ENCODE measurements around the gene HOXC11.

The HOXC11 gene

DNA sequence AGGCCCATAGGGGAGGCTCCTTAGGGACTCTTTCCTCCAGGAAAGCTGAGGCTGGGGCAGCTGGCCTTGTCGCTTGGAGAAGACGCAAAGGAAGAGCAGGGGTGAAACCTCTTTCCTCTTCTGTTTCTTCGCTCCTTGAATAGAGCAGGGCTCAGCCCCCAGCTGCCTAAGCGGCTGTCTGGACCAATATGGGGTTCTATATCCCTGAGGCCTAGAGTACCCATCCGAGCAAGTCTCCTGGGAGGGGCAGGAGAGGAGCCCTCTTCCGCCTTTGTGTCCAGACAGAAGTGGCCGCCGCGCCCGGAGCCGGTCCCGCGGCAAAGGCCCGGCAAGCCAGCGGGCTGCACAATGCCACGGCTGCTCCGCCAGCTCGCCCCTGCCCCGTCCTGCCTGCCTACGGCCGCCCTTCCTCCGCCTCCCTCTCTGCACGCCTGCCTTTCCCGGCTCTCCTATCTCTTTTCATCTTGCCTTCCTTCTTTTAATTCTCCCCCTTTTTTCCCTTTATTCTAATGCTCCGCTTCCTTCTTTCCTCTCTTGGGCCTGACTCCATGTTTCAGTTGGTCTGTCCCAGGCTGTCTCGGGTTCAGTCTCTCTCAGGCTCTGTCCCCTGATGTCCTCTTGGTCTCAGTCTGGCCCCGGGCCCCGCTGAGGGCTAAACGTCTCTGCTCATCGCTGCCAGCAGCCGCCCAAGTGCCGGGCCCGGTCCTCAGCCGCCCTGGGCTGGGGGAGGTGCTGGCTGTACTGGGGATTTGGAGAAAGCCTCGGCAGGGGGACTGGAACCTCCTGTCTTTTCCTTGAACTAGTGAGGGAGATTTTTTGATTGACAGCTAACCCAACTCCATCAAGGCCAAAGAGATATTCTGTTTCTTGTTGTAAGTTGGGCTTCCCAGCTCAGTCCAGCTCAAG, 24.5 kb downstream of the HOXC11 start:
- DNase-seq (ENCODE audit: low read depth in 1 of 2, low spot score in 1 of 2) = no peak

DNA sequence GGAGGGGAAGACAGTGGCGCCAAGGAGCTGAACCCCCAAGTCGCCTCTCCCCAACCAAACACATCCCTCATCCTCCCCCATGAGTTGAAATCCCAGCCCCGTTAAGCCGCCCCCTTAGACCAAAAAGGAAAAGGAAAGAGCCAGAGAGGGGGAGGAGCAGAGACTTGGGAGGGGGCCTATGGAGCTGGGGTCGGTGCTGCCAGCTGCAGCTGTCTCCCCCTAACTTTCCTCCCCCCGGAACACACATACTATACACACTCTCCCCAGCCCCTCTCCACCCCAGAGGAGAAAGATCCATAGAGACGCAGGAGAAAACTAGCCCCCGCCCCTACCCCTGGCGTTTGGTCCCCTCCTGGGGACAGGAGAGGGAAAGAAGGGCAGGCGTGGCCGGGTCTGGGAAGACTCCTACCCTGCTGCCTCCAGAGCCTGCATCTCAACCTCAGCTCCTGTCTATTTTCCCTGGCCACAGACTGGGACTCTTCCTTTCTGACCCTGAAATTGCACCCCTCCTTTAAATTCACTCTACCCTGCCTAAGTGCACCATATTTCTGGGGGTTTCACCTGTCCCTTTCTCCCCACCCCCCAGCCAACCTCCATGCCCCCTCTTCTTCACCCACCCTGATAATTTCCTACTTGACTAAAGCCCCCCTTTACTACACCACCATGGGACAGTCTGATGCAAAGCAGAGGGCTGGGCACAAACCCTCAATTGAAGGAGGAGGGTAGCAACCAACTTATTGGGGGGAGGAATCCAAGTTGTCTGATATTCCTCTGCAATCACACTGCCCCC, 25.4 kb downstream of the HOXC11 start:
- DNase-seq (ENCODE audit: low read depth in 1 of 2, low spot score in 1 of 2) = no peak

DNA sequence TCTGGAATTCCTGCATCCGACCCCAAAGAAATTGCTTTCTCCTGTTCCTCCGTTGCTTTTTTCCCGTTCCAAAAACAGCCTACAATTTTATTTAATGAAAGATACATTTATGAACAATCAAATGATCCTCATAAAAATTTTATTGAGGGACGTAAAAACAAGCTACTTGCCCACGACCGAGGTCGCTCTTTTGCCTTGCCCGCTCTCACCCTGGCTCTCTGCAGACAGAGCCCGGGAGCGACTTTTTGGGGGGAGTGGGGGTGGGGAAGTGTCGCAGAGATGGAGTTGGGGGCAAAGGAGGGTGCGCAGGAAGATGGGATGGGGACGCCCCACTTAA, 25.9 kb downstream of the HOXC11 start:
- DNase-seq (ENCODE audit: low read depth in 1 of 2, low spot score in 1 of 2) = no peak

DNA sequence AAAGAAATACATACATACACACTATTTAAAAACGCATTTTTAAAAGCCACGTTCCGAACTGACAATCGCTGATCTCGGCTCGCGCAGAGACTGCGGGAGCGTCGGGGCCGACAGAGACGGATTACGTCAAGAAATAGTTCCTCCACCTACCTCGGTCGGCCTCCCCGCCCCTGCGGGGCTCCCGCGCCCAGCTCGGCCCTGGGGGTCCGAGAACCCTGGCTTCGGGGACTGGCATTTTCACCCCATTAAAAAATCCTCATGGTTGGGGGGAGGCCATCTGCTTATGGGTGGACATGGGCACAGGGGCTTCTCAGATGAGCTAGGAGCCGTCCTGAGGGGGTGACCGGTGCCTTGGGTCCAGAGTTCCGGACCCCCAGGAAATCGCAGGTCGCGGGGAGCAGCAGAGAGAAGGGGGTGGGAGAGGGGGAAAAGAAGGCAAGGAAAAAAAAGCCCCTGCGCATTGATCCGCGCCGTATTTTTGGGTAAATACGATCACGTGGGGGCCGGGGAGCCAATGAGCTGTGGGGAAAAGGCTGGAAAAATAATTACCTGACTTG, 26.7 kb downstream of the HOXC11 start:
- no peak for DNase-seq (ENCODE audit: low read depth in 1 of 2, low spot score in 1 of 2)

DNA sequence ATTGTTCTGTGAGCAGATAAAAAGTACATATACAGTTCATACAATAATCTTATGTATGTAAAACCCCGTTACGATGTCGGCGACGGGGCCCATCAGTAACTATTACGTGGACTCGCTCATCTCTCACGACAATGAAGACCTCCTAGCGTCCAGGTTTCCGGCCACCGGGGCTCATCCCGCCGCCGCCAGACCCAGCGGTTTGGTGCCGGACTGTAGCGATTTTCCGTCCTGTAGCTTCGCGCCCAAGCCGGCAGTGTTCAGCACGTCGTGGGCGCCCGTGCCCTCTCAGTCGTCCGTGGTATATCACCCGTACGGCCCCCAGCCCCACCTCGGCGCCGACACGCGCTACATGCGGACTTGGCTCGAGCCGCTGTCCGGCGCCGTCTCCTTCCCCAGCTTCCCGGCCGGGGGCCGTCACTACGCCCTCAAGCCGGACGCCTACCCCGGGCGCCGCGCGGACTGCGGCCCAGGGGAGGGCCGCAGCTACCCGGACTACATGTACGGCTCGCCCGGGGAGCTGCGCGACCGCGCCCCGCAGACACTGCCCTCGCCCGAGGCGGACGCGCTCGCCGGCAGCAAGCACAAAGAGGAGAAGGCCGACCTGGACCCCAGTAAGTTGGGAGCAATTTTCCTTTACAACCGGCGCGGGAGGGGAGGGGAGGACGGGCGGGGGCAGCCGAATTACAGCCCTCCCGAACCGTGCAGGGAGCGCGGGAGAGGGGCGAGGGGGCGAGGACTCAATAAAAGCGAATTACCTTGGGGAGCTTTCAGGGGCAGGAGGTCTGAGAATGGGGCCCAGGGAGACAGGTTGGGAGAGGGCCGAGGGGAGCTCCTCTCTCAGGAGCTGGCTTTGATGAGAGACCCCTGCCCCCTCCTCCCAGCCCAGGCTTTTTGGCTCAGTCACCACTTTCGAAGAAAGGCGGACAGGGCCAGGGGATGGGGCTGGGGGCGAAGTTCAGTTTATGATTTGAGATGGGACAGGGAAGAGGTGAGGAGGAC, 27.5 kb downstream of the HOXC11 start, which contains the start of gene HOXC9:
HOXC9 (plus strand) TSS at position 46 of the 999 bp plus-strand sequence; CDS start at position 74, 28 bp downstream.
- no peak for DNase-seq (ENCODE audit: low read depth in 1 of 2, low spot score in 1 of 2)

DNA sequence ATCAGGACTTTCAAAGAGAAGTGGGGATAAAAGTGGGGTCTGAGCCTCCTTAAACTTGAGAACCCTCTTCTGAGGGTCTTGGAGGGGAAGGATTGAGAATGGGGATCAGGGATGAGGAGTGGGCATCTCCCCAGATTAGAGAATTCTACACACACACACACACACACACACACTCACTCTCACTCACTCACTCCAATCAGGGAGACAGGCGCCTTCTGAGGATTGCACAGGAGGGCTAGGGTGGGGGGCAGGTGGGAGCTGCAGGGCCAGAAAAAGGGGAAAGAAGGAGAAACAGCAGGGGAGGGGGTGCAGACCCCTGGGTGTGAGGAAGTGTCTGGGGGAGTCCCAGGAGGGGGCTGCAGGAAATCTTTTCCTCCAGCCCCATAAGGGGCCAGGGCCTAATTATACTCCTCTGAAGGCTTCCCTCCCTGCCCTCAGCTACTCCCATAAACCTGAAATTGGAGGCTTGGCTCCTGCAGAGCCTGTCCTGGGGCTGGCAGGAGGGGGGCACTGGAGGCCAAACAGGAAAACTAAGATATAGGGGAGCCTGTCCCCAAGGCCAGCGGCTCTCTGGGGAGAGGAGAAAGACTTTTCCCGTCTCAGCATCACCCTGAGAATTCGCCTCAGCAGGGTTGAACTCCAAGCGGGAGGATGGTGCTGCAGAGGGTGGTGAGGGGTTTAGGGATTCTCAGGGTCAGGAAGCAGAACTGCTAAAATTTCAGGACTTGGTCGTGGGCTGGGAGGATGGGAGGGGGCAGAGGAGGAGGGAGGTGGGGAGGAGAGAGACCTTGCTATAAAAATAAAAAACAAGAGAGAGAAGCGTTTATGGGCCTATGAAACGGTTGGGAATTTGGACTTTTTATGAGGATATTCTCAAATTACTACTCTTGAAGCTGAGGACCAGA, 28.6 kb downstream of the HOXC11 start:
- no peak for DNase-seq (ENCODE audit: low read depth in 1 of 2, low spot score in 1 of 2)

DNA sequence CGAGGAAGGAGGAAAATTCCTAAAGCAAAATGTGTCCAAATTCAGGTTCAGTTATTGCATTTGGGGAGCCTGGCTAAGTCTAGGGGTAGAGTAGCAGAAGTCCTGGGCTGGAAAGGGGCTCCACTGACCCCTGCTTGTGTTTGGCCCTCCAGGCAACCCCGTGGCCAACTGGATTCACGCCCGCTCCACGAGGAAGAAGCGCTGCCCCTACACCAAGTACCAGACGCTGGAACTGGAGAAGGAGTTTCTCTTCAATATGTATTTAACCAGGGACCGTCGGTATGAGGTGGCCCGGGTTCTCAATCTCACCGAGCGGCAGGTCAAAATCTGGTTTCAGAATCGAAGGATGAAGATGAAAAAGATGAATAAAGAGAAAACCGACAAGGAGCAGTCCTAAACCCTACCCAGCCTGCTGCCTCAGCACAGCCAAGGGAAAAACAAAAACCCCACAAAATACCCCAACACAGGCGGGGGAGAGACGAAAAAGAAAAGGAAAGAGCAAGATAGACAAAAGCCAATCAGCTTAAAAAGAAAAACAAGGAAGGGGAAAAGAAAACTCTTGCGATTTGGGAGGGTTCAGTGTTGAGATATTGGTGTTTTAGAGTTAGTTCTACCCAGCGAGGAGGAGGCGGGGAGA, 29.5 kb downstream of the HOXC11 start:
- DNase-seq (ENCODE audit: low read depth in 1 of 2, low spot score in 1 of 2) = no peak

DNA sequence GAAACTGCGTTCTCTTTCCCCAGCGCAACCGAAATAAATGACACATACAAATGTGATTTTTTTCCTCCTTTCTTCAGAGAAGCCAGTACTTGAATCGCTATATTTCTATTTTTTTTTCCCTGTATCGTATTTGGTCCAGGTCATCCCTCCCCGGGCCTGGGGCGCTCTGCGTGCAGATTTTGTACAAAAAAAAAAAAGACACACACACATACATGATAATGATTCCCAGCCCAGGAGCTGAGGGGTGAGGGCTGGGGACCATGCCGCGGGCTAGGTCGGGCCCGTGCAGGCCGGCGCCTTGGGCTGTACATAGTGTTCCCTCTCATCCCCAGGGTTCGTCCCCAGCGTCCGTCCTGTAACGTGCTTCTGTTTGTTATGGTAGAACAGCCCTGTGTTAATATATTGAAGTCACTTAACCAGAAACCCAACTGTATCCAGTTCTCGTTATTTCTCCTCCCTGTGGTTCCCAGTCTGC, 30.0 kb downstream of the HOXC11 start:
- DNase-seq (ENCODE audit: low read depth in 1 of 2, low spot score in 1 of 2) = no peak

DNA sequence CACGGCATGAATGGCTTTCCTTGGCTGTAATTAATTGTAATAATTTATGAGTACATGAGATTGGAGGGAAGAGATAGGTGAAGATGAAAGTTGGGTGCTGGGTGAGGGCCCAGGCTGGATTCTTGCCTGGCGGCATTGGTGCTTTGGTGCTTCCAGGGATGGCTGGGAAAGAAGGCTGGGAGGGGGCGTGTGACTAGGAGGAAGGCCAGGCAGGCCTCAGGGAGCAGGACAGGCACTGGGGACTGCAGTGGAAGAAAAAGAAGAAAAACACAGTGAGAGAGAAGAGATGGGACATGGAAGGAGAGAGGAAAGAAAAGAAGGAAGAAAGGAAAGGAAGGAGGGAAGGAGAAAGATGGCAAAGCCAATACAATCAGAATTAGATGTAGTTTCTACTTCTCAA, 30.7 kb downstream of the HOXC11 start:
- no peak for DNase-seq (ENCODE audit: low read depth in 1 of 2, low spot score in 1 of 2)

DNA sequence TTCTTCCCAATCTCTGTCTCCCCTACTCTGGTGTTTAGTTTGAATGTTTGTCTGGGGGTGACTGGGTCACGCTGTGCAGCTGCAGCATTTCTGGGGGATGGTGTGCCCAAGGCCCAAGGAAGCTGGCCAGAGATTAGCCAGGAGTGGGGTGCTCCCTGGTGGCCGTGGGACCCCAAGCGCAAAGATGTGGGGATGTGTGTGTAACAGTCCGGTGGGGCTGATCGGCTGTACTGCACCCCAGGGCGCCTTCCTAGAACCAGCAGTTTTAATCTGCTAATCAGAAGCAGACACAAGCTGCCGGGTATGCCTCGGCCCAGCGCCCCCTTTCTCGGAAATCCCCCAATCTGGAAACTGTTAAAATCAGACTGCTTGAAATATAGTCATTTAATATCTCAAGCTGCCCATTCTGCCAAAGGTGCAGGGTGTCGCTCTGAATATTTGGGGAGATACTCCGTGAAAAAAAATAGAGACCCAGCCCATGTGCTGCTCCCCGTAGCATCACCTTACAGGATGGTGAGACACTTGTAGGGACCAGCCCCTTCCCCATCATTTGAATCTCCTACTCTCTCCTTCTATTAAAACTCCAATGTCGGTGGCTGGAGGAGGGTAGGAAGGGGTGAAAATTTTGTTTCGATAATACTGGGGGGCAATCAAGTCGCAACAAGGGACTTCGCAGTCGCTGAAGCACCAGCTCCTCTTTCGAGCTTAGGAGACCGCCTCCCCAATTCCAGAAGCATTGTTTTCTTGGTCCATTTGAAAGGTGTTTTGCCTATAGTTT, 31.3 kb downstream of the HOXC11 start:
- DNase-seq (ENCODE audit: low read depth in 1 of 2, low spot score in 1 of 2) = no peak

DNA sequence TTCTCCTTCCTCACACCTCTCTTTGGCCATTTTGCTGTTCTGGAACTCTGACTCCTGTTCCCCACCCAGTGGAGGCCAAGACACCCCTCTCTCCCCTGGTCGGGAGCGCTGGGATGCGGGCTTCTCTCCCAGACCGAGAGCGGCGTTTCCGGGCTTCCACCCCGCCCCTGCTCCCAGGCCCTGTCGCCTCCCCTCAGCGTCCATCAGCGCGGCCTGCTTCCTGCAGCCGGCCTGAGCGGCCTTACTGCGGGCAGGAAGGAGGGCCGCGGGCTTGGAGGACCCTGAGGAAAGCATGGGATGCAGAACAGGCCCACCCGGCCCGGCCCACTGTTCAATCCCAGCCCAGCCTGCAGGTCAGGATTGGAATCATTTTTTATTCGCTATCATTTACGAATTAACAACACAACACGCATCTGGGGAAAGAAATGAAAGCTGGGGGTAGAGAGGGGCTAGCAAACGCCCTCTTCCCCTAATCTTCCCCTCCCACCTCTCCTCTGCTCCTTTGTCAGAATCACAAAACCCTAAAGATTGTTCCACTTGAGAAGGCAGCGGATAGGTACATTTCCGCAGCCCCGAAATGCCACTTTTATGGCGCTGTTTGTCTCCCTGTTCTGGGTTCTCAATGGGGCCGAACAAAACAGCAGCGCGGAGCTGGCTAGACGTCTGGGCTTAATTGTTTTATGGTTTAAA, 32.1 kb downstream of the HOXC11 start:
- no peak for DNase-seq (ENCODE audit: low read depth in 1 of 2, low spot score in 1 of 2)

DNA sequence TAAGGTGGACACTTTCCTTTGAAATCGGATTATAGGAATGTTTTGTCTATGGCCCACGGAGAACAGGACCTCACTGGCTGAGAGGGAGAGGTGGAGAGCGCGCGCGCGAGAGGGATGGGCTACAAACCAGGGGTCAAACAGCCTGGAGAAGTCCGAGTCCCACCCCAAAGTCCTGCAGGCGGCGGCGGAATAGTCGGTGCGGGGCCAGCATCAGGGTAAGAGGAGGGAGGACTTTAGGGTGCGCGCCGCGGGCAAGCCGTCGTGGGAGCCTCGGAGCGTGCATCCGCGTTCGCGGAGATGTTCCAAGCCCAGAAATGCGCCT, 32.6 kb downstream of the HOXC11 start:
- DNase-seq (ENCODE audit: low read depth in 1 of 2, low spot score in 1 of 2) = no peak

DNA sequence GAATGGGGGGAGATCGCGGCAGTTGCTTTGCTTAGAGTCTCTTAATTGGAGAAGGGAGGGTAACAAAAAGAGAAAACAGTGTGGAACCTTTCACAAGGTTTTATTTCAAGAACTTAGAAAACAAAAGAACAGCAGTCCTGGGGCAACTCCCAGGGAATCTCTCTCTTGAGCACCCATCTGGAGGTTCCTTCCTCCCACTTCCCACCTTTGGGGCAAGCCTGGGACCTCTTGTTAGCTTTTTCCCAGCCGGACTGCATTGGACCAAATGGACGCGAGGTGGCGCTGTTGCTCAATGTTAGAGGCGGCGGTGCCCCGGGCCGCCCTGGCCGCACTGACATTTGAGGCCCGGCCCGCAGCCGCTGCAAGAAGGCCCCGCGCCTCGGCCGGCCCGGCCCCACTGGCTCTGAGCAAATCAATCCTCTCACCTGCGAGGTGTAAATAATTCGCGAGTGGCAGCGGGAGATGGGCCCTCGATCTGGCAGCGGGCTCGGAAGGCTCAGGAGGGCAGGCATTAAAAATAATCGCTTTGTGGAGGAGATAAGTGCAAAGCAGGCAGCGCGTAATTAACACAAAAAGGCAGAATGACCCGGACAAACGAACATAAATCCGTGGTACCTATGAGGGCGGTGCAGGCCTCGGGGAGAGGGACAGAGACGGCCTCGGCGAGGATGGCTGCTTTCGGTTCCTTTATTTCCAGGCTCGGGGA, 33.1 kb downstream of the HOXC11 start:
- DNase-seq (ENCODE audit: low read depth in 1 of 2, low spot score in 1 of 2) = peak; percentile 78 to 81

DNA sequence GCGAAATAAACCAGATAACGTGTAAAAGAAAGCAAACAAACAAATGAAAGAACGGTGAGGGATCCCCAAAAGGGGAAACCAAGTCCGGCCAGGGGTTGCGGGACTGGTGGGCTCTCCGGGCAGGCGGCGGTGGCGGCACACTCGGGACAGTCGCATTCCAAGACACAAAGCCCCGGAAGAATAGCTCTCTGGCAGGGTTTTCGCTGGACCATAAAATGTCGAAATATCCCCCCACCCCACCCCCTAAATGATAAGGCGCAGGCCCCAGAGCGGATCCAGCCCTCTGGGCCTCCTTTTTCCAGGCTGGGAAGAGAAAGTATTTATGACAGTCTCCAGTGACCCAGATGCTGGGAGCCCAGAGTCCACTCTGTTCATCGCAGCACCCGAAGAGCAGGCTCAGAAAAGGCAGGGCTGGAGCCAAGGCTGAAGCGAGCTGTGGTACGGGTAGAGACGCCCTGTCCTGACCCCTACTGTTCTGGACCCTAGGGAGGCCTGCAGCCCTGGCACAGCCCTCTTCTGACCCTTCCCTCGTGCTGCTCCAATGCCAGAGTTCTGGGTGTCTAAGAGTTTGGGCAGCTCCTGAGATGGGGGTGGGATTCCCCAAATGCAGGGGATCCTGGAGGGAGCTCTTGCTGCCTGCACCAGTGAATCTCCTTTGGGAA, 33.8 kb downstream of the HOXC11 start:
- DNase-seq (ENCODE audit: low read depth in 1 of 2, low spot score in 1 of 2) = no peak

DNA sequence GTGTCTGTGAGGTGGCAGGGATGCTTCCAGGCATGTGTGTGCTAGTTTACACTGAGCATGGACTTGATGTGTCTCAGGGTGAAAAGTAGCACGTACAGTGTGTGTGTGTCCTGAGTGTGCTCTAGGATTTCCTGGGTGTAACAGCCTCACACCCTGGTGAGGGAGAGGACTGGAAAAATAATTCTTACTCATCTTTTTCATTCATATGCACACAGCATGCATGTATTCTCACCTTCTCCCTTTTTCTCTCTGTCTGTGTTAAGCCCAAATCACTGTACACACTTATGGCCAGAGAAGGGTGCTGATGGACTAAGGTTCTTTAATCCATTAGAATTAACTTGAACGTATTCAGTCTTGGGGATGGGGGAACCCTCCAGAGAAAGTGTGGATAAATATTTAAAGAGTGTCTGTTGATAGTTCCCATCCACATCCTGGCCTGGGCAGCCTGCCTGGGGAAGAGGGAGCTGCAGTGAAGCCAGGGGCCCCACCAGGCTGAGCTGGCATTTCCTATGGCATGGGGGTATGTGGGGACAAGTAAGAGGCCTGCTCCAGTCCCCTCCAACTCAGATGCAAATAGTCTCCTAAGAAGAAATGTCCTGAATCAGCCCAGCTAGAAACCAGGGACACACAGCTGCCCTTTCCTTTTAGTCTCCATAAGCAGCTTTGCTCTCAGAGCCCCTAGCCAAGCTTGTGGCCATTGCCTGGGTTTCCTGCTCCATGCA, 34.8 kb downstream of the HOXC11 start:
- no peak for DNase-seq (ENCODE audit: low read depth in 1 of 2, low spot score in 1 of 2)

DNA sequence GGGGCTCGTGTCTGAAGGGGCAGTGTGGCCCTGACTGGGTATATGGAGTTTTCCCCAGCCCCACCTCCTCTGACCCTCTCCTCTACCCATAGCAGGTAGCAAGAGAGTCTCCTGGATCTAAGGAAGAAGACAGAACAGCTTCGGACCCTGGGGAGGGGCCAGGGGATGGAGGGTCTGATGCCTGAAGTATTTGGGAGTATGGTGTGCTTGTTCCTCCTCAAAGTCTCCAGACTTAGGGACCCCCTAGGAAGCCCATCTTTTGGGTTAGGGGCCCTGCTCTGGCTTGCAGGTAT, 35.3 kb downstream of the HOXC11 start:
- no peak for DNase-seq (ENCODE audit: low read depth in 1 of 2, low spot score in 1 of 2)
